NCI-H1417 (cell line): ENCODE measurements around the gene STEAP1.
"Not testable (repeated sequence)": the region's sequence is repeated elsewhere in the genome, so short reads cannot be mapped to it uniquely, and the experiment has no call there.

Experiments used
- DNase-seq, 3 experiments: peaks; one replicate each; lab custom pipeline; 2025; lab: John Stamatoyannopoulos, UW

STEAP1 gene

DNA sequence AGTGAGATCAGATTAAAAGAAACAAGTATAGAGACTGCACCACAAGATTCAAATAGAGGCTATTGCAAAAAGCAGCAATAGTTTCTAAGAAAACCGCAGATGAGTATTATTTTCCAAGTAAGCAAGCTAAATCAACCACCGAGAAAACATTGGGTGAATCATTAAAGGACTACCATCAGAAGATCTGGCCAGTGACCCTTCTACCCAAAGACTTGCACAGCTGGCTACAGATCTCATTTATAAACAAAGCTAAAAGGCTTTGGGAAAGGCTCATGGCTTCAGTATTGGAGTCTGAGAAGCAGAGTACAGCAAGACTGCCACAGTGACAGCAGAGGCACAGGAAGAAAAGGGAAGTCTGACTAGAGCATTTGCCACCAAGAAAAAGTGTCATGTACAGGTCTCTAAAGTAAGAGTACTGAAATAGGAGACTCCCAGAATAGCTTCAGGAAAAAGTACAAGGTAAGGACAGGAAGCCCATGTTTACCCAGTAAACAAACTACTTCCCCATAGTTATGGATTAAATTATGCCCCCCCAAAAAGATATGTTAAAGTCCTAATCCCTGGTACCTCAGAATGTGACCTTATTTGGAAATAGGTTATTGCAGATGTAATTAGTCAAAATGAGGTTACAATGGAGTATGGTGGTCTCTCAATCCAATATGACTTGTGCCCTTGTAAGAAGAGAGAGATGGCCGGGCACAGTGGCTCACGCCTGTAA lies 19.0 kb downstream of the STEAP1 start:
- DNase-seq: no peak

- DNase-seq: no peak
Measured at GRCh38 chr7:90175667-90176066, 21.4 kb downstream of the STEAP1 start.

DNA sequence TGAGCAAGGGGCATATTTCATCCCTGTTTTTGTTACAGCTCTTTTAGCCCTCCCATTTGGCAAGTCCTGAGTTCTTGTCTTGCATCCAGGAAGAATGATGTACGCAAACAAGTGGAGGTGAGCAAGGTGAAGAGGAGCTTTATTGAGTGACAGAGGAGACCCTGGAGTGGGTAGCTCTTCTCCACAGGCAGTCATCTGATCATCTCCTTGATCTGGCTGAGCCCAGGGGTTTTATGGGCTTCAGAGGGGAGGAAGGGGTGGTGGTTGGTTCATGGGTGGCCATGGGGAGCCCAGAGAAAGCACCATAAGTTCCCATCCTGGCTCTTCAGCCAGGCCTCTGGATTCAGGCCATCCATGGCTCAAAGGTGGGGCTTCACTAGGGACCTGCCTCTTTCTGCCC lies 21.9 kb downstream of the STEAP1 start:
- DNase-seq: no peak

DNA sequence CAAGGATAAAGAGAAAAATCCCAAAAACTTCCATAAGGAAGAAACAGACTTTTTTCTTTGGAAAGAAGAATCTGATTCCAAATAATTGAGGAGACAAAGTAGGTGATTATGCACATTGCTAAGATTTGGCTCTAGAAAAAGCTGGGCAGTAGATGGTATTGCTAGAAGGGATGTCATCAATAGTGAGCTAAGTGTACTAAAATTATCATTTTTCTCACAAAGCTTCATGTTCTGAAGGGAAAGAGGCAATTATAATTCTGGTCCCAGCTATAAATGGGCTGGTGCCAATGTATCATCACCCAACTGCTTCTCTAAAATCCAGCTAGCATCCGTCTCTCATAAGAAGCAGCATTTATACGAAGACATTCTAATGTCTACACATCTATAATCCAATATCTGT lies 23.9 kb downstream of the STEAP1 start:
- no peak for DNase-seq

DNA sequence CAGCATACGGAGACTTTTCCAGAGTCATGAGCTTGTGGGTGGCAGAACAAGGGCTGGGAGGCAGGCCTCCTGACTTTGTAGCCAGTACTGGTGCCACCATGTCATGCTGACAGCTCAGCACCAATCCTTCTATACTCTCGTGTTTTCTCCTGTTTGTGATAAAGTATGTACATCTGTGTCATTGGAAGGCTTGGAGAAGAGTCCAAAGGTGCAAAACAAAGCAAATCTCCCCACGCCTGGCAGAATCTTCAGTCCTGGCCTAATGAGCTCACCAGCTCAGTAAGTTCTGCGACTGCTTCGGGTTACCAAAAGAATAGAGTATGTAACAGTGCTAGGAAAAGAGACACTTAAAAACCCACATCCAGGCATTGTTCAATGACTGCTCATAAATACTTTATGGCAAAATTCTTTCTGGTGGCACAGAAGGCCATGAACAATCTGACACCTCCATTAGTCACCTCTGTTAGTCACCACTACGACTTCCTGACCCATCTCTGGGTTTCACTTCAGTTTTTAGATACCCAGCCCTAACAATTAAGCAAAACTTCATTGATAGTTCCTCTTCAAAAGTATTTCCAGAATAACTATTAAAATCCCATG lies 24.5 kb downstream of the STEAP1 start:
- no peak for DNase-seq

GRCh38 chr7:90180011-90180585 lies 25.8 kb downstream of the STEAP1 start:
- no peak for DNase-seq

DNA sequence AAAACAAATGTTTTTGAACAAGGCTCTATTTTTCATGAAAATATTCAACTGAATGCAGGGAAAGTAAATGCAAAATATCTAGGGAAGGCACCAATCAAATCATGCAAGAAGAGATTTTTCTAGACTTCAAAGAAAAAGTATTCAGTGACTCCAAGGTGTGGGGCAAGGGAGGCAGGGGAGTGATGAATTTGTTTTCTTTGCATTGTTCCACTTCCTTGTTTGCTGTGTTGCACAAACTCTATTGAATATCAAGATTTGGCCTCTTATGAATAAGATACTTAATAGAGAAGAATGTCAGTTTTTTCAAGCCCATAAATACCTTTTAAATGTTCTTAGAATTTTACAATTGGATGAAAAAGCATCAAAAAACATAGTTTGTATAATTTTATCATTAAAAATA lies 26.4 kb downstream of the STEAP1 start:
- DNase-seq: no peak

DNA sequence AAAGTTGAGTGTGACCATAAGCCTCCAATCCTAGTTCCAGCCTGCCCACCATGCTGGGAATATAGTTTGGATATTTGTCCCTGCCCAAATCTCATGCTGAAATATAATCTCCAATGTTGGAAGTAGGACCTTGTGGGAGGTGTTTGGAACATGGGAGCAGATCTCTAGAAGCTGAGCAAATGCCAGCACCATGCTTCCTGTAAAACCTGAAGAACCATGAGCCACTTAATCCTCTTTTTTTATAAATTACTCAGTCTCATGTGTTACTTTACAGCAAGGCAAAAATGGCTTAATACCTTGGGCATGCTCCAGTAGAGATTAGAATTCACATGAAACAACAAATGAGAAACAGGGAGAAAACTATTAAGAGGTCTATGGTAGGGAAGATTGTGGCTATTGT lies 27.2 kb downstream of the STEAP1 start:
- no peak for DNase-seq

- DNase-seq: not testable (repeated sequence)
Measured at GRCh38 chr7:90186290-90186689, 32.0 kb downstream of the STEAP1 start.

DNA sequence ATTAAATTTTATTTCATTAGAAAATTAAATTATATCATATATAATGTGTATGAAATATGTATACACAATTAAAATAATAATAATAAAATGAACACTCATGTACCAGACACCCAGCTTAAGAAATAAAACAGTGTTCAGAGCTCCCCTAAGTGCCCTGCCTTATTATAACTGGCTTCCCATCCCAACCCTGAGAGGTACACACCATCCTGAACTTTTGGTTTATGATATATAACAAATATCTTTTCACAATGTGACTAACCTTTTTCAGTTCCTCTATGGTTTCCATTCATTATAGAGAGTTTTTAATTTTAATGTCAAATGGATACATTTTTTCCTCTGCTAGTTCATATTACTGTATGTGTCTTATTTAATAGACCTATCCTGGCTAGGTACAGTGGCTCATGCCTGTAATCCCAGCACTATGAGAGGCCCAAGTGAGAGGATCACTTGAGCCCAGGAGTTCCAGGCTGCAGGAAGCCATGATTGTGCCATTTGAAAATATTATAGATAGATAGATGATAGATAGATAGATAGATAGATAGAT lies 33.3 kb downstream of the STEAP1 start:
- DNase-seq: no peak

DNA sequence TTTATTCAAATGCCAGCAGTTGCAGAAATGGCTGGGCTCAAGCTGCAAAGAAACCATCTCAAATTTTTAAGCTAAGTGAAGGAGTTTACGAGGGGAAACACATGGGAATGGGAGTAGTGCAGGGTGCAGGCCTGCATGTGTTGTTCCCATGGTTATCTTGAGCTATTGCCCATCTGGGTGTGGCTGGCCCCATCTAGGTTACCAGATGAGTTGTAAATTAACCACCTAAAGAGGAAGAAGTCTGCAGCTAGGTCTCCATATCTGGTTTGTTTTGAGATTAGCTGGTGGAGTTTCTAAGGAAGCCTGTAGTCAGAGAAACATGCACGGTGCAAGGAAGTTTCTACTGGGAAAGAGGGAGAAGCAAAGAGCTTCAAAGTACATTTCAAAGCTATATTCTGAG lies 34.0 kb downstream of the STEAP1 start:
- DNase-seq: no peak

DNA sequence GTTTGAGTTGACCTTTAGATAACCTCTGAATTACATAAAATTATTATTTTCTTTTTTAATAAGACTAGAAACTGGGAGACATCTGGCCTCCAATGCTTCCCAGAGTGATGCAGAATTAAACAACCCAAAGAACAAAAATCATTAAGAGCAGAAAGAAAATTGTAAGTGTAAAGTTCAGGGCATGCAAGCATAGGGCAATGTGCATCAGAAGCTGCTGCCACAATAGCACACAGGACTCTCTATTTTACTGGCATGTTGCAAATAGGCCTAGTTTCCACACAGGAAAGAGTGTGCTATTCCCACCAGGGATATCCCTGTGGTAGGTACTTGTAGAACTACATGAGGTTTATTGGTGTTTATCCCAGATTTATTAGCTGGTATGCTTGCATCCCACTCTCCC lies 36.7 kb downstream of the STEAP1 start:
- DNase-seq: no peak

GRCh38 chr7:90191648-90192047 lies 37.4 kb downstream of the STEAP1 start:
- DNase-seq: no peak

GRCh38 chr7:90192876-90193750 lies 38.8 kb downstream of the STEAP1 start:
- DNase-seq: no peak

DNA sequence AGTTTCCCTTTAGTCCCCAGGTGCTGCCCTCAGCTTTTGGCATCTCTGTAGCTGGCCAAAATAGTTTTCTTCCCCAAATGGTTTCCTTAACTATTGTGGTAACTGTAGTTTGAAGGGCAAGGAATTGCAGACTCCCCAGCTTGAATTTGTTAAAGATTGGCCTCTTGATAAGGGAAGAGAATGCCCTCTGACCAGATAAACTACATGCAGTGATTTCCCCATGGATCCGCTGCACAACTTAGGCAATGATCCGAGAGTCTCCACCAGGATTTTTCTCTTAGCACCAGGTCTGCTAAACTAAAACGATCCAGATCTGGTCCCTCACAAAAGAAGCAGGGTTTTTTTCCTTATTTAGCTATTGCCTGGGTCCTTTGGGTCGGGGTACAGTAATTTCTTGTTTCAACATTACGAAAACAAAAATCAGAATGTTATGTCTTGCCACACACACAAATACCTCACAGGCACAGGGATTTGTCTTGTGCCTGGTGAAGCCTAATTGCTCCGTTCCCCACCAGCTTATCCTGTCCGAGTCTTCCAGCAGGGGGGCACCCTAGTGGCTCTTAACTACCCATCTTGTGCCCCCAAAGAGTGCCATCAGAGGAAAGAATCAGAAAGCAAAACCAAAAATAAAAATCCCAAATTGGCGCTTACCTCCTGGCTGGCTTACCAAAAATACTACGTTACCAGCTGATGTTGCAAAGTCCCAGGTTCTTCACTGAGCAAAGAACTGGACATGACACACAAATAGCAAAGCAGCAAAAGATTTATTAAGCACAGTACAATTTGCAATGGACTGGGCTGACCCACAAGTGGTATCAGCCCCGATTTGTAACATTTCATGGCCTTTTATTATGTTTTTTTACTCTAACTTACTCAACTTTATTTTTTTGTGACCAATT lies 40.9 kb downstream of the STEAP1 start:
- DNase-seq: no peak

DNA sequence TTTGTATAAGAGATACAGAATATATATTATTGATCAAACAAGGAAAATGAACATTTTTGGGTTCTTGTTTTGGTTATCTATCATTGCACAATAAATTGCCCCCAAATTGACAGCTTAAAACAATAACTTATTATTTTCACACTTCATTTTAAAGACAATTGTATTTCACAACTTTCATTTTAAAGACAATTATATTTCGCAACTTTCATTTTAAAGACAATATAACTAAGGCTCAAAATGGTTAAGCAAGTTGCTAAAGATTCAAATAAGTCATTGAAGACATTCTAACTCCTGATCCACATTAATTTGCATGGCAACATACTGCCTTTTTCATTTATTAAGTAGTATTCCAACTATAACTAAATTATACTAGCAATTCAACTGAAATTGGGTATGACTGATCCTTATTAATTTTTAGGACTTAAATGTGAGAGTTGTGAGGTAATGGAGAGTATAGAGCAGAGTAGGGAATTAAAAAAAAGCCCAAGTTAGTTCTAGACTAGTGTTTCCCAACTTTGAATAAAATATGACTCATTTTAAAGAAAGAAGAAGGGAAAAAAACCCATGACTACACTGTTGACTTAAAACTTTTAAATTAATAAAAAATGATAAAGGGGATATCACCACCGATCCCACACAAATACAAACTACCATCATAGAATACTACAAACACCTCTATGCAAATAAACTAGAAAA lies 47.4 kb downstream of the STEAP1 start:
- no peak for DNase-seq

GRCh38 chr7:90207956-90208355 lies 53.7 kb downstream of the STEAP1 start:
- no peak for DNase-seq

- no peak for DNase-seq
Measured at GRCh38 chr7:90209776-90210175, 55.5 kb downstream of the STEAP1 start.

- DNase-seq: peak in 1 of 3 experiments; percentile 43
Measured at GRCh38 chr7:90210475-90210874, 56.2 kb downstream of the STEAP1 start.

DNA sequence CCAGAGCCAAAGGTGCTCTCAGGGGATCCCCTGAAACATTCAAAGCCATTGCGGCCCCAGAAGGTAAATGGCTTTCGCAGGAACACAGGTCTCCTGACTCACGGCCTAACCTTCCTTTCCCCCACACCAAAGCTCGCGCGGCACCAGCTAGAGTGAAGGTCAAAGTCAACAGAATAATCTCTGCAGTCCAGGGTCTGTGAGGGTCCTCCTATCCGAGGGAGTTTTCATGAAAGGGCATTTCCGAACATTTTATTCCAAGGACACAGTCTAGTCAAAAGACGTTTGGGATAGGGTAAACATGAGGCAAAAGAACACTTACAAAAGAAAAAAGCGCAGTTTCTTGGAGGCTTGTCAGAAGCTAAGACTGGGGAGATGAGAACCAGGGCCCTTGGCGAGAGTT lies 56.7 kb downstream of the STEAP1 start:
- DNase-seq: peak in 2 of 3 experiments; percentile 69 to 85
